NCI-H1048 (cell line): Measurements from ENCODE around the gene KIF3B.
"Not testable (repeated sequence)": the region's sequence is repeated elsewhere in the genome, so short reads cannot be mapped to it uniquely, and the experiment has no call there.

ENCODE experiments used
- DNase-seq: peaks from one replicate; lab custom pipeline; 2025; lab: John Stamatoyannopoulos, UW

Gene KIF3B

DNA sequence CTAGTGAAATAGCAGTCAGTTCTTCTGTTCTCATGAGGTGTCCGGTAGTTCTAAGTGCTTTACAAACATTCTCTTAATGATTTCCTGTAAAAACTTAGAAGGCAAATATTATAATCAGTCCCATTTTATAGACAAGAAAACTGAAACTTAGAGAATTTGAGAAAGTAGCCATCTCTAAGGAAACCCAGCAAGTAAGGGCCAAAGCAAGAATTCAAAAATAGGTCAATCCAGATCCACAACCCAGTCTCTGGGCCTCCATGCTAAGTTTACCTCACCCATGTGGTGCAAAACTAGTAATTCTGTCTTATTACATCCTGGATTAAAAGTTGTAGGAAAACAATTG lies 53.1 kb downstream of the KIF3B start:
- no peak for DNase-seq

DNA sequence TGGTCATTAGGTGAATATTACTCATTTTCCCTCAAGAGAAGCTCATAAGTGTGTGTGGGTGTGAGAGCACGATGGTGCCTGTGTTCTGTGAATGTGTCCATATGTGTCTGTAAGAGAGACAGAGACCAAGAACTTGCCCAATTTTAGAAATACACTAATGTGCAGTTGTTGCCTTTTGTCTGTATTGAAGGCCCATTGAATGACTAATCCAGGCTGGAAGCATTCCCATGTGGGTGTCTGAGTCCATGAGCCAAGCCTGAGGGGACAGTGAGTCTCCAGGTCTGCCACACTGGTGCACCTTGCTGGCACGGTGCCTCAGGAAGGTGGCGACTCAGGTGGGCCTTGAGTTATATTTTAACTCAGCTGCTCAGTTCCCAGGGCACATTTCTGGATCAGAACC lies 55.2 kb downstream of the KIF3B start:
- DNase-seq, result no peak

DNA sequence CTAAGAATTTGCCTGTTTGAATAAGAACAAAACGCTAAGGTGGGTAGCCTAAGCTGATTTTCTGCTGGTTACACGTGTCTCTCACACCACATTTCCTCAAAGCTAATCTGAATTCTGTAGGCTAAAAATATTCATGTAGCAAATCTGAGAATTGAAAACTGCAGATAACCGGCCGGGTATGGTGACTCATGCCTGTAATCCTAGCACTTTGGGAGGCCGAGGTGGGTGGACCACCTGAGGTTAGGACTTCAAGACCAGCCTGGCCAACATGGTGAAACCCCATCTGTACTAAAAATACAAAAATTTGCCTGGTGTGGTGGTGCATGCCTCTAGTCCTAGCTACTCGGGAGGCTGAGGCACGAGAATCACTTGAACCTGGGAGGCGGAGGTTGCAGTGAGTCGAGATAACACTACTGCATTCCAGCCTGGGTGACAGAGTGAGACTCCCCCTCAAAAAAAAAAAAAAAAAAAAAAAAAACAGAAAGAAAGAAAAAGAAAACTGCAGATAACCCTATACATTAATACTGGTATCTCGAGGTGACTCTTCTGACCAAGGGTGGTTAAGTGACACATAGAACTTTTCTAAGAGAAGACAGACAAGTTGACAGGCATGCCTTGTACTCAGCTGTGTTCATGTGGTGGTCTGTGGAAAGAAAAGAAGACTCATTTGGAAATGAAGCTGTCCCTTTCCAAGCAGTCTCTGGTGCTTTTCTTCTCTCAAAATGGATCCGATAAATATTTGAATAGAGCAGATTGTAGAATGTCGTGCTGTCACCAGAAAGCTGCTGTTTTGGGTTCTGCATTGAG lies 55.9 kb downstream of the KIF3B start:
- DNase-seq, result no peak

DNA sequence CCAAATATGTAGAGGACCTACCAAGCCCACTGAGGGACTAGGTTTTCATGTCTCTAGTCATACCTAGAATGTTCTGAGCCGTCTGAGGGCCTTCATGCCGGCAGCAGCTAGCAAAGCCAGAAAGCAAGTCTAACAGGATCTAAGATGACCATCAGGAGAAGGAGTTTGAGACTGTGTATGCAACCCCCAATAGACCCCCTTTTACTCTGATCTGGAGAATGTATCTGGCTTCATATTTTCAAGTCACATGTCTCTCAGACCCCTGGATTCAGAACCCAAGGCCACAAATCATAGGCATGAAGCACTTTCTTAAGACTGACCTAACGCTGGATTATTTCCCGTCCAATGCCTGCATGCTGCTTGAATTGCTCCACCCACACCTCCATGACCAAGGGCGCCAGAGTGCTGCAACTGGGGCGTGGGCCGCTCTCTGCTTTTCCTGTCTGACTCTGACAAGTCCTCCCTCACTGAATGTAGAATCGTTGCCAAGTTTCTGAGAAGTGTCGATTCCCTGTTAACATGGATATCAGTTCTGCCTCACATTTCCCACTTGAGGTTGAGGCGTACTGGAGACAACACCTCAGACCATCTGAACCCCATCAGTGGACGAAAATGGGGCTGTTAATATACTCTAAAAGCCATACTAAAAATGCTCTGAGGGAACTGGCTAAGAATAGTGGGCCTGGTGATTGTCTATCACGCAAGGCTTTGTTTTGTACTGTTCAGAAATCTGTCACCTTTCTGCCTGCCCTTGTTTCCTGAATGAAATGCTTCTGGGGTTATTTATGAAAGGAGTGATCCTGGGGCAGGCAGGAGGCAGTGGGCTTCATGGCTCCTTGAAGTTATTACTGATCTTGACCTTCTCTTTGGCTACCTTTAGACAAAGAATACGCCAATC lies 56.8 kb downstream of the KIF3B start:
- DNase-seq, result no peak

DNA sequence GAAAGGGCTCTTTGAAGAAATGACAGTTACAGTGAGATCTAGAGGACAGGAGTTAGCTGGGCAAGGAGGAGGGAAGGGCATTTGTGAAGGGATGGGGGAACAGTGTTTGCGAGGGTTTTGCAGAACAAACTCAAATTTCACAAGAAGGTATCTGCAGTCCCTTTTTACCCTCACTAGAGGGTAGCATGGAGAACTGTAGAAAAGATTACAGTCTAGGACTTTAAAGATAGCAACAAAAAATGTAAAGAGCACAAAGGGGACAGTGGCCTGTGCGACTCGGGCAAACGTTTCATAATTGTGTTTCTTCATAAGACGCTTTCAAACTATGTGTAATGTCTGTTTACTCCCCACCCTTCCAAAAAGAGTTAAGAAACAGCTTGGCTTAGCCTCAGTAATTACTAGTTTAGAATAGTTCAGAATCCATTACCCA lies 59.5 kb downstream of the KIF3B start:
- DNase-seq, result no peak

DNA sequence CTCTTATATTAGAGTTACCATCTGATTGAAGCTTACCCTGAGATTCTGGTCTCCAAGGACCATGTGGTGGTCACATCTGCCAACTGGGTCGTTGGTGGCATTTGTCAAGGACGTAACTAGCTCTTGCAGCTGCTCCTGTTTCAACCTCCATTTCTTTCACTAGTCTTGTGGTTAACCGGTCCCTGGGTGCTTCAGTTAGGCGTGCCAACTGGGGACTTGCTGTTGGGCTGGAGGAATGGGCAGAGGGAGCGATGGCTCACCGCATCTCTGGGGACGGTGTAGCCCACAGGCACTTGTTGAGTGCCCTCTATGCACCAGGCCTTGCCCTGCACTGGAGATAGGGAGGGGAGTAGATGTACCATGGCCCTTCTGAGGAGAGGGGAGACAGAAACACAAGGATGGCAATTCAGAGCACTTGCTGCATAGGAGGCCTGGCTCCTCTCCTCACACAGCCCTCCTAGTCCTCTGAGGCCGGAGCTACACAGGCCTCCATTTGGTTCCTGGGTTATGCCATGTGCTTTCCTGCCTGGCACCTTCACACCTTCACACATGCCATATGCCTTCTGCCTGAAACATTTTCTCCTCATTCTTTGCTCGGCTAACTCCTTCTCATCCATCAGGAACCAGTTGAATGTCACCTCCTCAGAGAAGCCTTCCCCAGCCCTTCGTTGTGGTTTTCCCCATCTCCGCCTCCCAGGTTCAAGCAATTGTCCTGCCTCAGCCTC lies 60.6 kb downstream of the KIF3B start:
- DNase-seq, result no peak

DNA sequence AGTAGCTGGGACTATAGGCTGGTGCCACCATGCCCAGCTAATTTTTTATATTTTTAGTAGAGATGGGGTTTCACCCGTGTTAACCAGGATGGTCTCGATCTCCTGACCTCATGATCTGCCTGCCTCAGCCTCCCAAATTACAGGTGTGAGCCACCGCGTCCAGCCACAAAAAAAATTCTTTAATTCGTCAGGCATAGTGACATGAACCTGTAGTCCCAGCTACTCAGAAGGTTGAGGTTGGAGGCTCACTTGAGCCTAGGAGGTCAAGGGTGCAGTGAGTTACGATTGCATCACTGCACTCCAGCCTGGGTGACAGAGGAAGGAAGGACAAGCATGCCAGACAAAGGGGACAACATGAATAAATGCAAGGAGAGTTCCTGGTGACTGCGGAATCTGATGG lies 61.2 kb downstream of the KIF3B start:
- no peak for DNase-seq

DNA sequence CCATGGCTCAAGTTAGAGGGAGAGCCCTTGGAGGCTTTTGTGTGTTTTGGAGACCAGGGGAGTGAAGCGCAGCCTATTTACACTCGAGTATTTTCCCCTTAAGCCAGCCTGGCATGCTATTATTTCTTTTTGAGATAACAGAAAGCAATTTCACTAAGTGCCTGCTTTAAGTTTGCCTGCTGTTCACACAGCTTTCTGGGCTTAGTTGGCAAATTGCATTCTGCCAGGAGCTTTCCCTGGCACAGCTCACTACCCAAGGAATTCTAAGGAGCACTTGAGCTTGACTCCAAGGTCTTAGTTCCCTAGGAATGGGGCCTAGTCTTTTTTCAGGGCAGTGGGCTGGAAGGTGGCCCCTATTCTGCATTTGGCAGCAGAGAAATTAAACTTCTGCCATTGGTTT lies 61.7 kb downstream of the KIF3B start:
- DNase-seq, result no peak

DNA sequence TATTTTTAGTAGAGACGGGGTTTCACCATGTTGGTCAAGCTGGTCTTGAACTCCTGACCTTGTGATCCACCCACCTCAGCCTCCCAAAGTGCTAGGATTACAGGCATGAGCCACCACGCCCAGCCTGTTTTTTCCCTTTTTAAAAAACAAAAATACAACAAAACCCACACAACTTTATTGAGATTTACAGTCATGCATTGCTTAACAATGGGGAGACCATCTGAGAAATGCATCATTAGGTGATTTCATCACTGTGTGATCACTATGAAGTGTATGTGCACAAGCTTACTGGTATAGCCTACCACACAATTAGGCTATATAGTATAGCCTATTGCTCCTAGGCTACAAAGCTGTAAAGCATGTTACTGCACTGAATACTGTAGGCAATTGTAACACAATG lies 63.6 kb downstream of the KIF3B start:
- DNase-seq, result not testable (repeated sequence)

DNA sequence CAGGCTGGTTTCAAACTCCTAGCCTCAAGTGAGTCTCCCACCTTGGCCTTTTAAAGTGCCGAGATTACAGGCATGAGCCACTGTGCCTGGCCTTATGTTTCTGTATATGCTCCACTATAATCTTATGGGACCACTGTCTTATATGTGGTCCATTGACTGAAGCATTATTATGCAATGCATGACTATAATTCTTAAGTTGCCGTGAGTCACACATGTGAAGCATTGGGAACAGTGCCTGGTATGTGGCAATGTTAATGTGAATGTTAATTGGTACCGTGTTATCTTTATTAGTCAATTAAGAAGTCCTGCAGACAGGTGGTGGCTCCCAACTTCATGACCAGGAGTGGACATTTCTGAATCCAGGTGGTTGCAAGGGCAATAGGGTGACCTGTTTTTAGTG lies 66.0 kb downstream of the KIF3B start:
- no peak for DNase-seq

DNA sequence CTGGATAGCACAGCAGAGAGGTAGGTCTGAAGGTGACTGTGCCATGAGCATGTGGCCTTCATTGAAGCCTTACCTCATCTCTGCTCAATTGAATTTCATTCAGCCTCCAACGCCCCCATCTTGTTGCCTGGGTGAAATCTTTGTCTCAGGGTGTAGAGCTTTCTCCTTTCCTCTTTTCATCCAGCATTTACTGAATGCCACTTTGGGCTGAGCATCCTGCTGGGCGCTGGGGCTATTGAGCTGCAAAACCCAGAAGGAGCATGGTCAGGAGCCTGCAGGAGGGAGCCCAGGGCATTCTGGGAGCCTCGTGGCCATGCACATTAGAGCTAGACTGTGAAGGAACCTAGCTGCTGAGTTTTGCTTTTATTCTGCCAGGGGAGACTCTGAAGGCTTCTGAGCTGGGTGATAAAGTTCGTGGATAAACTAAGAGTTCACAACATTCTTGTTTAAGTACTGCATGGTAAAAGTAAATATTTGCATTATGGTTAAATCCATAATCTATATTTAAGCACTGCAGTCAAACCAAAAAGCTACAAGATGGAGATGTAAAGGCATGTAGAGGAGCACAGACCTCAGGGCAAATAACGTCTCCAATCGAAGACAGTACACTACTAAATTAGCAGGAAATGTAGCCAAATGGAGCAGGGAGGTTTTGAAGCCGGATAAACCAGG lies 67.5 kb downstream of the KIF3B start:
- no peak for DNase-seq

DNA sequence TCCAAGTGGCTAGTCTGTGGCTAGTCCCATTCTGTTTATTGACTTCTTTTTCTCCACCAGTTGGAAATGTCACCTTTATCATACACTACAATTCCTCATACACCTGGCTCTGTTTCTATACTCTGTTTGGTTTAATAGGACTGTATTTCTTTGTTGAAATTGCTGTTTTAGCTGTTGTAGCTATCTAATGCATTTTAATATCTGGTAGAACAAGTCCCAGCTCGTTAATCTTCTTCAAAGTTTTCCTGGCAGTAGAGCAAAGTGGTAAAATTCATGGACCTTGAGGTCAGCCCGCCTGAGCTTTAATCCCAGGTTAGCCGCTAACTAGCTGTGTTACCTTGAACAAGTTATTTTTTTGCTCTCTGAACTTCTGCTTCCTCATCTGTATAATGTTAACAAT lies 70.8 kb downstream of the KIF3B start:
- DNase-seq, result no peak

DNA sequence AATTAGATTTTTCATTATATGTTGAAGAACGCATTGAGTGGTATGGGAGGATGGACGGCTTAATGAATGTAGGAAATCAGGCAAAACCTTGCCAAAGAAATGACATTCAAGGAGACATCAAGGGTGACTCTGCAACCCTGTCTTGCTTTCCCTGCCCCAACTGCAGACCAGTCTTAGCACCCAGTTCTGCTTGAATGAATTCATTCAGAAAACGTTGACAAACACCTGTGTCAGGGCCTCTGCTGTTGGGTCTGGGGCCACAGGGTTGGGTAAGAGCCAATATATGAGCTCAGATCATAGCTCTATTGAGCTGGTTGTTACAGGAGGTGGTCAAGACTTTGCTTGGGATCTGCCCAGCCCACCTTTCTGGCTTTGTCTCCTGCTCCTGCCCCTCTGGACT lies 73.0 kb downstream of the KIF3B start:
- DNase-seq, result no peak

DNA sequence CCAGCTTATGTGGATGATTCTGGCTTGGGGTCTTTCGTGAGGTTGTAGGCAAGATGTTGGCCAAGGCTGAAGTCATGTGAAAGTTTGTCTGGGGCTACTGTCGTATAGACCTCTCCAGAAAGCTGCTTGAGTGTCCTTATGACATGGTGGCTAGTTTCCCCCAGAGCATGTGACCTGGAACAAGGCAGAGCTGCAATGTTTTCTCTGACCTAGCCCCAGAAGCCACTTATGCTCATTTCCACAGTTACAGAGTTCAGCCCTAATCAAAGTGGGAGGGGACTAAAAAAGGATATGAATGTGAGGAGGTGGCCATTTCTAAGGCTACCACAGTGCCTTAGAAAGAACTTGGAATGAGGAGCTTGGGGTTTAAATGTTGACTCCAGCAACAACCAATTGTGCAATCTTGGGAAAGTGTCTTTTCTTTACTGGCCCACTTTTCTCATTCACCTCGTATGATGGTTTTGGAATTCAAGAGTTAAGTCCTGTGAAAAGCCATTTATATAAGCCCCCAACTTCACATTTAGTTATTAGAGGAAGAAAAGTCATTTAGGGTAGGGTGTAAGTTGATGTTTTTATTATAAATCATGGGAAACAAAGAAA lies 74.8 kb downstream of the KIF3B start:
- DNase-seq, result no peak

DNA sequence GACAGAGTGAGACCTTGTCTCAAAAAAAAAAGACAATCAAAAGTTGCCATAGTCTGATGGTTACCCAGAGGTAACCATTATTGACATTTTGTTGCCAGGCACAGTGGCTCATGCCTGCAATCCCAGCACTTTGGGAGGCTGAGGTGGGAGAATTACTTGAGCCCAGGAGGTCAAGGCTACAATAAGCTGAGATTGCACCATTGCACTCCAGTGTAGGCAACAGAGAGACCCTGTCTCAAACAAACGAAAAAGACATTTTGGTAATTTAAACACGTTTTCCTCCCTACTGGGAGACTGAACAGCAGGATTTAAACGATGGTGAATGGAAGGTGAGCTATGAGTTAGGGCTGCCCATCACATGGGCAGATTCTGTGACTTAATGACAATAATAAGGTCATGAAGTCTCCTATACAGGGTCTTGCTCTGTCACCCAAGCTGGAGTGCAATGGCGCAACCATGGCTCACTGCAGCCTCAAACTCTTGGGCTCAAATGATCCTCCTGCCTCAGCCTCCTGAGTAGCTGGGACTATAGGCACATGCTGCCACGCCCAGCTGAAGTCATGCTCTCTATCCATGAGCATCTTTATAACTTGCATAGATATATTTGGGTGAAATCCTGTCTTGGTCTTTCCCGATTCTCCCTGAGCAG lies 76.5 kb downstream of the KIF3B start:
- no peak for DNase-seq

DNA sequence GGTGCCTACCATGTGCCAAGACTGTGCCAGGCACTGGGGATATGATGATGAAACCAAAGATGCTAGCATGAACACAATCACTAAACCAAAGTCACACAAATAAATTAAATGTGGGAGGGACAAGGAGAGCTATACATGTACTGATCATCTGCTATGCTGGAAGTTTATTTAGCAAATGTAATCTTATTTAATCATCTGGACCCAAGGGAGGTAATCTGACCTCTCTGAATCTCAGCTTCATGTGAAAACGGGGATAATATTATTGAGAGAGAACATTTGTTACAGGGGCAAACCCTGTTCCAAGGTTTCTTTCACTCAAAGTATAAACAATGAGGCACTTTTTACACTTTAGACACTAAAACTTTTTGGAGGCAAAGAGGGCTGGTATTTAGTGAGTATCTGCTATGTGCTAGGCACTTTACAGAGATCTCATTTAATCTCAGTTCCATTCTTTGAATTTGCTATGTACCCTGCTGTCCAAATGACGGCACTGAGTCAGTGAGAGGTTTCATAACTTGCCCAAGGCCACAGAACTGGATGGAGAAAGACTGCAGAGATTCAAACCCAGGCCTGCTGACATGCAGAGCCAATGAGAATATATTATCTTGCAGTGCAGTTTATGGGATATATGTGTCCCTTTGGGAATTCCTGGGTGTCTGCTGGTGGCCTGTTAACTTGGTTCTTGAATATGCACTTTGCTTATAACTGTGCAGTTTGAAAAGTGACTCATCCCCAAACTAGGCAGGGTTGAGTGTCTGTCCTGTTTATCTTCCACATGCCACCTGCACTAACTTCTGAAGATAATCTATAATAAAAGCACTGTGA lies 77.4 kb downstream of the KIF3B start:
- DNase-seq, result no peak

DNA sequence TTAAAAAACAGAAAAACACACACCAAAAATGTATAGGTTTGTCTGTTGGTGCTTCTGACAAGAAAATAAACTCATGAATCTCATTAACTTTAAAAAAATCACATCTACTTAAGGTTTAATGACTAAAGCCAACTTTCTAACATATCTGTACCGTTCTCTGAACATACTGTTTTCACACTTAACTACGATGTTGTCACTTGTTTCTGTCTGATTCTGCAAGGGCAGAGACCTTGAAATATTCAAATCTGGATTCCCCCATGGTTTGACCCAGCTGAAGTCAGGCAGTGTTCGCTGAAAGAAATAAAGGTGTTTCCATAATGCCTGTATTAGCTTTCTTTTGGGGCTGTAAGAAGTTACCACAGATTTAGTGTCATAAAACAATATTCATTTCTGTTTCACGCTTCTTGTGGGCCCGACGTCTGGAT lies 78.0 kb downstream of the KIF3B start:
- DNase-seq, result no peak

DNA sequence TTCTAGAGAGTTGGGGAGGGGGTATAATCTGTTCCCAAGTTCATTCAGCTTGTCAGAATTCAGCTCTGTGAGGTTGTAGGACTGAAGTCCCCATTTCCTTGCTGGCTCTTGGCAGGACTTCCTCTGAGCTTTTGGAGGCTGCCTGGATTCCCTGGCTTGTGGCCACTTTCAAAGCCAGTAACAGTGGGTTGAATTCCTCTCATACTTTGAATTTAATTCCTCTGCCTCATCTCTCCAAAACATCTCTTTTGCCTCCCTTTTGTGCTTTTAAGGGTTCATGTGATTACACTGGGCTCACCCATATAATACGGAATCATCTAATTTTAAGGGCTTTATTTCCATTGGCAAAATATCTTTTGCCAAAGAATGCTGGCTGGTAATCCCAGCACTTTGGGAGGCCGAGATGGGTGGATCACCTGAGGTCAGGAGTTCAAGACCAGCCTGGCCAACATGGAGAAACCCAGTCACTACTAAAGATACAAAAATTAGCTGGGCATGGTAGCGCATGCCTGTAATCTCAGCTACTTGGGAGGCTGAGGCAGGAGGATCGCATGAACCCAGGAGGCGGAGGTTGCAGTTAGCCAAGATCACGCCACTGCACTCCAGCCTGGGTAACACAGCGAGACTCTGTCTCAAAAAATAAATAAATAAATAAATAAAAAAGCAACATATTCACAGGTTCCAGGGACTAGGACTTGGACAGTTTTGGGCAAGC lies 78.6 kb downstream of the KIF3B start:
- DNase-seq, result not testable (repeated sequence)

DNA sequence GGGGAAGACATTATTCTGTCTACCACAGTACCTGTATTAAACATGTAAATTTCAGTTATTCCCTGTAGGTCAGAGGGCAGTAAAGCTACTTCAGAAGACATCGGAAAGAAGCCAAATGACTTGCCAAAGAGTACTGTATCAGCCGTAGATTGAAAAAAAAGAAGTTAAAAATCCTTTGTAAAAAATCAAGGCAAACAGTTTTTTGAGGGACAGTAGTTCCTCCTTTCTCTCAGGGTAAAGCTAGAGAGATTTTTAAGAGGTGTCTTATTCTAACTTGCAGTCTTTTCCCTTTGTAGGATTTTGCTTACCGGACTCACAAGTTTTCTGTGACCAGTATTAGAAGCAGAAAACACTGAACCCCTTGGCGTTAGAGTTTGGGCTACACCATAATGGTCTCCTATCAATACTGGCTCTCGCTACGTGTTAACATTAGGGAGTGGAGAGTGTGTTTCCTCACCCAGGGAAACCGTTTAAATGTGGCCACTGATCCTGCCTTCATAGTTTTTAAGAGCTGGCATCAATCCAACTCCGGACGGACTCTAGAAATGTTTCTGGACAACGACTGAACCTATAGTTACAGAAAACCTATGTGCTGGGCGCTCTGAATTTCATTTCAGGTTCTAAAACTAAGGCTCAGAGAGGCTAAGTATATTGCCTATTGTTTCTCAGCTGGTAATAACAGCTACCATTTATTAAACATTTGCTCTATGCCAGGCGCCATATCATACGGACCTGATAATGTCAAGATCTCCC lies 79.3 kb downstream of the KIF3B start:
- no peak for DNase-seq
